ENCODE data around the gene CHCHD6. TPM values are rescaled to one million over a fixed set of nuclear protein-coding genes. Genes with fewer than 3 reads are reported as not detected.
A peak's percentile ranks its signal among the peaks of the same experiment; 100 is the strongest.

Gene CHCHD6
- total RNA-seq, 3 donors from 2014 or later, result 5.9 to 9.8 (median 6.5) TPM

GRCh38 chr3:126912491-126913195, 208.6 kb downstream of the CHCHD6 start:
- H3K9me3 ChIP-seq, result no peaks in the 10 kb centered on the region
- ATAC-seq (no peak), DNase-seq (no peak)
- peaks cover 4% of the 10 kb centered on the region for H3K4me1 ChIP-seq (ENCODE audit: low read depth)
- H3K36me3 ChIP-seq (ENCODE audit: low read depth), result no peaks in the 10 kb centered on the region
- TF ChIP-seq, protein P1, sequence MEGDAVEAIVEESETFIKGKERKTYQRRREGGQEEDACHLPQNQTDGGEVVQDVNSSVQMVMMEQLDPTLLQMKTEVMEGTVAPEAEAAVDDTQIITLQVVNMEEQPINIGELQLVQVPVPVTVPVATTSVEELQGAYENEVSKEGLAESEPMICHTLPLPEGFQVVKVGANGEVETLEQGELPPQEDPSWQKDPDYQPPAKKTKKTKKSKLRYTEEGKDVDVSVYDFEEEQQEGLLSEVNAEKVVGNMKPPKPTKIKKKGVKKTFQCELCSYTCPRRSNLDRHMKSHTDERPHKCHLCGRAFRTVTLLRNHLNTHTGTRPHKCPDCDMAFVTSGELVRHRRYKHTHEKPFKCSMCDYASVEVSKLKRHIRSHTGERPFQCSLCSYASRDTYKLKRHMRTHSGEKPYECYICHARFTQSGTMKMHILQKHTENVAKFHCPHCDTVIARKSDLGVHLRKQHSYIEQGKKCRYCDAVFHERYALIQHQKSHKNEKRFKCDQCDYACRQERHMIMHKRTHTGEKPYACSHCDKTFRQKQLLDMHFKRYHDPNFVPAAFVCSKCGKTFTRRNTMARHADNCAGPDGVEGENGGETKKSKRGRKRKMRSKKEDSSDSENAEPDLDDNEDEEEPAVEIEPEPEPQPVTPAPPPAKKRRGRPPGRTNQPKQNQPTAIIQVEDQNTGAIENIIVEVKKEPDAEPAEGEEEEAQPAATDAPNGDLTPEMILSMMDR (IDR thresholded peaks at IDR 0.05), result no peak
- intact Hi-C loops (cut with DNase I, micrococcal nuclease), result no loop called here
- H3K4me3 ChIP-seq, result no peak overlapping the region

GRCh38 chr3:126913524-126913923, 209.5 kb downstream of the CHCHD6 start:
- Histone ChIP-seq H3K36me3 (ENCODE audit: low read depth) (no peaks in the 10 kb centered on the region), H3K4me1 (ENCODE audit: low read depth) (peaks cover 4% of the 10 kb centered on the region), H3K9me3 (no peaks in the 10 kb centered on the region), H3K4me3 (no peak overlapping the region)
- no peak for DNase-seq
- intact Hi-C loops (cut with DNase I, micrococcal nuclease), result no loop called here
- peak; percentile 54 for ATAC-seq
- TF ChIP-seq, protein P1 (IDR thresholded peaks at IDR 0.05), result no peak

DNA sequence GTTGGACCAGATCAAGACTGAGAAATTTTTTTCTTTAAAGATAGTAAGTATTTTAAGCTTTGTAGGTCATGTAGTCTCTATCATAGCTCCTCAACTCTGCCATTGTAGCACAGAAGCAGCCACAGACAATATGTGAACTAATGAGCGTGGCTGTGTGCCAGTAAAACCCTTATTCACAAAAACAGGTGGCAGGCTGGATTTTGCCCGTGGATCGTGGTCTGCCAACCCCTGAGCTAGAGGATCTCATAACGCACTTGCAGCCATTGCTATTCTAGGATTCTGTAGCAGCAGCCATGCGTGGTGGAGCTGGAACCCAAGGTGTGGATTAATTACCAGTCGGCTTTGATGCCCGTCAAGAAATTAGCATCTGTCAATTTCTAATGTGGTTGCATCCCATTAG, 210.2 kb downstream of the CHCHD6 start:
- TF ChIP-seq, protein P1 (IDR thresholded peaks at IDR 0.05), result no peak
- no peak for DNase-seq
- Histone ChIP-seq H3K4me3 (no peak overlapping the region), H3K4me1 (ENCODE audit: low read depth) (peaks cover 4% of the 10 kb centered on the region), H3K9me3 (no peaks in the 10 kb centered on the region), H3K36me3 (ENCODE audit: low read depth) (no peaks in the 10 kb centered on the region)
- no peak for ATAC-seq
- intact Hi-C loops (cut with DNase I, micrococcal nuclease), result no loop called here

DNA sequence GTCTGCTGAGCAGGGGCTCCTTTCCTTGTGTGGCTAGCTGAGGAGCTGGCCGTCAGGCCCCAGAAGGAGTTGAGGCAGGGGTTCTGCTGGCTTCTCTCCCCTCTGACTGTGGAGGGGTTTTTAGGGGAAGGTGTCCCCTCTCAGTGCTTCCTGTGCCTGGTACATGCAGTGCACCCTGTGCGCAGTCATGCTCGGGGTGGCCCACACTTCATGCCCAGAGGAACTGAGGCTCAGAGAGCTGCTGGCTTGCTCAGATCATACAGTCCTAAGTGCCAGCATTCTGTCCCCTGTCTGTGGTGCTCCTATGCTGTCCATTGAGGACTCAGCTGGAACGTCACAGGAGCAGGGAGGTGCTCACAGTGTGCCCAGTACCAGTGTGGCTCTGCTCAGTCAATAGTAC, 211.0 kb downstream of the CHCHD6 start:
- TF ChIP-seq, protein P1 (IDR thresholded peaks at IDR 0.05), result no peak

DNA sequence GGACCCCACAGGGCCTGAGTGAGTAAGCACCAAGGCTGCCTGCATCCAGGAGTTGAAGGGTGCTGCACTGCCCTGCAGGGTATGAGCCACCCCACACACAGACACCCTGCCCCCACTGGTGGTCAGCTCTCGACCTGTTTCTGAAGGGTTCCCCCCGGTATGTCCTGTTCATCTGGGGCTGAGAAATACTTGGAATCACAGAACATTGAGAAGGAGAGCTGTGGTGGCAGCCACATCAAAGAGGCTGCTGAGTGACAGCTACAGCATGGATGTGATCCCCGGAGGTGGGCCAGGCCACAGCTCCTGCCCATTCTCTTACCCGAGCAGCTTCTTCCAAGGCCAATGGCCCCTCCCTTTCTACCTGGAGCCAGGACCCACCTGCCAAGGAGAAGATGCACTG, 212.5 kb downstream of the CHCHD6 start:
- TF ChIP-seq, protein P1 (IDR thresholded peaks at IDR 0.05), result no peak
- H3K4me1 ChIP-seq (ENCODE audit: low read depth), result peaks cover 4% of the 10 kb centered on the region
- H3K36me3 ChIP-seq (ENCODE audit: low read depth), result no peaks in the 10 kb centered on the region
- no peak for DNase-seq
- H3K9me3 ChIP-seq, result no peaks in the 10 kb centered on the region
- no peak for ATAC-seq
- intact Hi-C loops (cut with DNase I, micrococcal nuclease), result no loop called here
- no peak overlapping the region for H3K4me3 ChIP-seq

More for the DNA sequence above, 211.0 kb downstream of the CHCHD6 start:
- Histone ChIP-seq H3K4me3 (no peak overlapping the region), H3K36me3 (ENCODE audit: low read depth) (no peaks in the 10 kb centered on the region), H3K4me1 (ENCODE audit: low read depth) (peaks cover 4% of the 10 kb centered on the region), H3K9me3 (no peaks in the 10 kb centered on the region)
- DNase-seq, result no peak
- no peak for ATAC-seq
- intact Hi-C loops (cut with DNase I, micrococcal nuclease), result no loop called here
